Measurements from ENCODE around the gene MYO18A. TPM values are rescaled to one million over a fixed set of nuclear protein-coding genes. Genes with fewer than 3 reads are reported as not detected.
A peak's percentile ranks its signal among the peaks of the same experiment; 100 is the strongest.

MYO18A gene
- total RNA-seq, 1 donor from 2014 or later = 11.6 TPM

DNA sequence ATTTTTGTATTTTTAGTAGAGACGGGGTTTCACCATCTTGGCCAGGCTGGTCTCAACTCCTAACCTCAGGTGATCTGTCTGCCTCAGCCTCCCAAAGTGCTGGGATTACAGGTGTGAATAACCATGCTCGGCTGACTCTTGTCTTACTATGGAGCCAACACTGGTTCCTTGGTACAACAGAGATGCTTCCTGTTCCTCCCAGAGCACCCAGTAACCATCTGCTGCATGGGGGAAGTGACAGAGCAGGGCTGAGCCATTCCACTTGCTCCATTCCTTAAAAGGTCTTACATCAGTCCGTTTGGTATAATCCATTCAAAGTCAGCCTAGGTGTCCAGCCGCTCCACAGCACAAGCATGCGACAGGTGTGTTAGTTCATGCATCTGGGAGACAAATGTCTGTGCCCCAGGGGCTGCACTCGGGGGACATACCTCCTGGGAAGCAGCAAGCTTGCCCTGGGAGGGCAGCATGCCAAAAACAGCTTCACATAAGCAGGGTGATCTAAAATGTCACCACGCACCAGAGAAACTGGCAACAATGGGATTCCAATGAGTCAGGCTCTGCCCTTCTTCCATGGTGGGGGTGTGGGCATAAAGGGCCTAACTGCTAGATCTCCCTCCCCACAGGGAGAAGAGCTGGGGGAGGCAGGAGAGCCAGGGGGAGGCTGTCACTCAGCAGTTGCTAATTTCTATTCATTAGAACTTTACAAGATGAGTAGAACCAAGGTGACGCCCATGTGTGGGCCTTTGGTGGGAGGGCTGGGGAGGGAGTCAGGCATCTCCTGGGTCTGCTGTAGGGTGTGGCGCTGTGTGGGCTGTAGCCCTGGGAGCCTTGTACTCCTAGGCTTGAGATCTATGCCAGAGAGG is 101.8 kb downstream of the MYO18A start:
- Histone ChIP-seq H3K9me3 (ENCODE audit: low read depth) (no peaks in the 10 kb centered on the region), H3K4me2 (no peak overlapping the region), H3K79me2 (ENCODE audit: low read depth) (no peaks in the 10 kb centered on the region), H3K27me3 (no peaks in the 10 kb centered on the region), H3K4me3 (no peak overlapping the region), H3K9ac (no peak overlapping the region), H3K36me3 (no peaks in the 10 kb centered on the region), H4K20me1 (ENCODE audit: low read depth) (no peaks in the 10 kb centered on the region), H3K4me1 (peaks cover 15% of the 10 kb centered on the region), H3K27ac (no peak overlapping the region), H3F3A (ENCODE audit: low read depth) (peaks cover 6% of the 10 kb centered on the region), H2AFZ (replicated peaks) (no peak overlapping the region)
- H3K27ac Mint-ChIP-seq = peak overlapping the region; percentile 37
- no peak overlapping the region for H3K4me3 Mint-ChIP-seq
- no peaks in the 10 kb centered on the region for H3K4me1 Mint-ChIP-seq
- TF ChIP-seq EZH2phosphoT487 (IDR thresholded peaks at IDR 0.05) (no peak), EZH2 (IDR thresholded peaks at IDR 0.05) (no peak)
- TF ChIP-seq, protein P1, sequence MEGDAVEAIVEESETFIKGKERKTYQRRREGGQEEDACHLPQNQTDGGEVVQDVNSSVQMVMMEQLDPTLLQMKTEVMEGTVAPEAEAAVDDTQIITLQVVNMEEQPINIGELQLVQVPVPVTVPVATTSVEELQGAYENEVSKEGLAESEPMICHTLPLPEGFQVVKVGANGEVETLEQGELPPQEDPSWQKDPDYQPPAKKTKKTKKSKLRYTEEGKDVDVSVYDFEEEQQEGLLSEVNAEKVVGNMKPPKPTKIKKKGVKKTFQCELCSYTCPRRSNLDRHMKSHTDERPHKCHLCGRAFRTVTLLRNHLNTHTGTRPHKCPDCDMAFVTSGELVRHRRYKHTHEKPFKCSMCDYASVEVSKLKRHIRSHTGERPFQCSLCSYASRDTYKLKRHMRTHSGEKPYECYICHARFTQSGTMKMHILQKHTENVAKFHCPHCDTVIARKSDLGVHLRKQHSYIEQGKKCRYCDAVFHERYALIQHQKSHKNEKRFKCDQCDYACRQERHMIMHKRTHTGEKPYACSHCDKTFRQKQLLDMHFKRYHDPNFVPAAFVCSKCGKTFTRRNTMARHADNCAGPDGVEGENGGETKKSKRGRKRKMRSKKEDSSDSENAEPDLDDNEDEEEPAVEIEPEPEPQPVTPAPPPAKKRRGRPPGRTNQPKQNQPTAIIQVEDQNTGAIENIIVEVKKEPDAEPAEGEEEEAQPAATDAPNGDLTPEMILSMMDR (IDR thresholded peaks at IDR 0.05) = no peak
- H3K9me3 Mint-ChIP-seq = no peaks in the 10 kb centered on the region
- DNase-seq (ENCODE audit: low spot score) = no peak
- peaks cover 13% of the 10 kb centered on the region for H3K36me3 Mint-ChIP-seq
- H3K27me3 Mint-ChIP-seq (ENCODE audit: insufficient read depth, low read depth) = peaks cover 7% of the 10 kb centered on the region

DNA sequence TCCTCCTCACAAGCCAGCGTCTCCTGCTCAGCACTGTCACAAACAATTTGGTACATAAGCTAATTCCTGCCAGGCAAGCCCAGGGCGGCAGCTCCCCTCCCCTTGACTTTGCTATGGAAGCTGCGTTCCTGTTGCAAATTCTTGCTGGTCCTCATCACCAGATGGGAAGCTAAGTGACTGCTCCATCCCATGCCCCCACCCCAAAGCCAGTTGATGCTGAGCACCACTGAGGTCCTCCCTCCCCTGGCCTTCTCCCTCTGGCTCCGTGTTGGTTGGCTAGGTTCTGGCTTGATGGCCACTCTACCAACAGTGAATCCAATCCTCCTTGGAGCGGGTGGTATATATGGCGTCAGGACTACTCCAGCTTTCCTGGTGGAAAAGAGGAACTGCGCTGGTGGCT is 102.9 kb downstream of the MYO18A start:
- Histone ChIP-seq H3K4me2 (no peak overlapping the region), H3K27me3 (no peaks in the 10 kb centered on the region), H3K9me3 (ENCODE audit: low read depth) (no peaks in the 10 kb centered on the region), H3K79me2 (ENCODE audit: low read depth) (no peaks in the 10 kb centered on the region), H3K4me3 (no peak overlapping the region), H3K9ac (no peak overlapping the region), H3K36me3 (no peaks in the 10 kb centered on the region), H4K20me1 (ENCODE audit: low read depth) (no peaks in the 10 kb centered on the region), H3K27ac (no peak overlapping the region), H3F3A (ENCODE audit: low read depth) (peaks cover 9% of the 10 kb centered on the region), H3K4me1 (peaks cover 26% of the 10 kb centered on the region), H2AFZ (replicated peaks) (no peak overlapping the region)
- H3K36me3 Mint-ChIP-seq = peaks cover 13% of the 10 kb centered on the region
- no peak overlapping the region for H3K27ac Mint-ChIP-seq
- H3K4me1 Mint-ChIP-seq = peaks cover 6% of the 10 kb centered on the region
- H3K9me3 Mint-ChIP-seq = no peaks in the 10 kb centered on the region
- TF ChIP-seq, protein P1 (IDR thresholded peaks at IDR 0.05) = no peak
- TF ChIP-seq EZH2phosphoT487 (IDR thresholded peaks at IDR 0.05) (no peak), EZH2 (IDR thresholded peaks at IDR 0.05) (no peak)
- H3K4me3 Mint-ChIP-seq = no peak overlapping the region
- H3K27me3 Mint-ChIP-seq (ENCODE audit: insufficient read depth, low read depth) = peaks cover 7% of the 10 kb centered on the region
- no peak for DNase-seq (ENCODE audit: low spot score)

DNA sequence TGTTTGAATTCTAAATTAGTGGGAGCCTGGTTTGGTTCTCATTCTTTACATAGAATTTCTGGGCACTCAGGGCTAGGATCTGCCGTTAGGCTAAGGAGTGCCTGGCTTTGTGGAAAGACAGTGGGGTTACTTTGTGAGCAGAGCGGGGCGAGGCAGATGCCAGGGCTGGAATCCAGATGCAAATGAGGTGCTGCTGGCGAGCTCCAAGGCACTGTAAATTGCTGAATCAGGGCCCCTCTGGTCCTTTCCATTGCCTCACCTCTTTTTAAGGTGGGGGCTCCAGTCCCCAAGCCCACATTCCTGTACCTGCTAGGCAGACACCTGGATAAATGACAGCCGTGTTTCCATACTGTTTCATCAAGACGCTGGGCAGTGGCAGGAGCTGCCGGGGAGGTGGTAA is 103.5 kb downstream of the MYO18A start:
- DNase-seq (ENCODE audit: low spot score) = peak; percentile 30
- no peak overlapping the region for H3K9ac ChIP-seq

More for the DNA sequence above, 103.5 kb downstream of the MYO18A start:
- Mint-ChIP-seq H3K27ac (no peak overlapping the region), H3K27me3 (ENCODE audit: insufficient read depth, low read depth) (peaks cover 7% of the 10 kb centered on the region), H3K36me3 (peaks cover 11% of the 10 kb centered on the region), H3K4me3 (no peak overlapping the region), H3K9me3 (no peaks in the 10 kb centered on the region), H3K4me1 (peaks cover 6% of the 10 kb centered on the region)
- Histone ChIP-seq H3K9me3 (ENCODE audit: low read depth) (no peaks in the 10 kb centered on the region), H3K27me3 (no peaks in the 10 kb centered on the region), H3K4me1 (peaks cover 26% of the 10 kb centered on the region), H3K36me3 (no peaks in the 10 kb centered on the region), H4K20me1 (ENCODE audit: low read depth) (no peaks in the 10 kb centered on the region), H3K27ac (no peak overlapping the region), H3K4me3 (no peak overlapping the region), H3F3A (ENCODE audit: low read depth) (peaks cover 10% of the 10 kb centered on the region), H3K4me2 (peak overlapping the region; percentile 8), H2AFZ (replicated peaks) (no peak overlapping the region), H3K79me2 (ENCODE audit: low read depth) (no peaks in the 10 kb centered on the region)
- TF ChIP-seq EZH2phosphoT487 (IDR thresholded peaks at IDR 0.05) (no peak), EZH2 (IDR thresholded peaks at IDR 0.05) (no peak)
- TF ChIP-seq, protein P1 (IDR thresholded peaks at IDR 0.05) = no peak
